ENCODE results near the gene C12orf60. TPM values are rescaled to one million over a fixed set of nuclear protein-coding genes. Genes with fewer than 3 reads are reported as not detected.
"Not testable (repeated sequence)": the region's sequence is repeated elsewhere in the genome, so short reads cannot be mapped to it uniquely, and the experiment has no call there.

C12orf60 gene
- polyA plus RNA-seq, 2 of the 4 experiments (the other 2 are of a cell fraction): 2.4 to 5.5 TPM

DNA sequence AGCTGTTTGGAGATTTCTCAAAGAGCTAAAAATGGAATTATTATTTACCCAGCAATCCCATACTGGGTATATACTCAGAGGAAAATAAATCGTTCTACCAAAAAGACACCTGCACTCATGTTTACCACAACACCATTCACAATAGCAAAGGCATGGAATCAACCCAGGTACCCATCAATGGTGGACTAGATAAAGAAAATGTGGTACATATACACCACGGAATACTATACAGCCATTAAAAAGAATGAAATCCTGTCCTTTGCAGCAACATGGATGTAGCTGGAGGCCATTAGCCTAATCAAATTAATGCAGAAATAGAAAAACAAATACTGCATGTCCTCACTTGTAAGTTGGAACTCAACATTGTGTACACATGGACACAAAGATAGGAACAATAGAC is 38.1 kb upstream of the C12orf60 start:
- ChIA-PET POLR2A (no interaction called here), CTCF (no interaction called here)
- Histone ChIP-seq H3K4me1 (peaks cover 12% of the 10 kb centered on the region; the same call in 2 of the 3 replicates), H3K4me2 (no peak overlapping the region), H3K9me3 (peaks cover 5% of the 10 kb centered on the region; the same call in 1 of the 3 replicates), H3K4me3 (no peak overlapping the region), H3K27ac (no peak overlapping the region)
- FAIRE-seq: no peak
- TF ChIP-seq EHF (CRISPR knock-in tag; IDR thresholded peaks at IDR 0.05): no peak
- TF ChIP-seq TP53 (CRISPR knock-in tag; IDR thresholded peaks at IDR 0.05): no peak
- 0 out of 2 replicates have a peak, but pooled peaks have one; percentile 32 for TF ChIP-seq CHD4 (IDR thresholded peaks at IDR 0.05; ENCODE audit: borderline replicate concordance)
- no peak for DNase-seq (ENCODE audit: low read depth in 1 of 2, low spot score in 1 of 2)
- 95% methylated on average over 2 of the region's 2 CpGs for WGBS (ENCODE audit: missing lambda C conversion rate)
- no peak for ATAC-seq

DNA sequence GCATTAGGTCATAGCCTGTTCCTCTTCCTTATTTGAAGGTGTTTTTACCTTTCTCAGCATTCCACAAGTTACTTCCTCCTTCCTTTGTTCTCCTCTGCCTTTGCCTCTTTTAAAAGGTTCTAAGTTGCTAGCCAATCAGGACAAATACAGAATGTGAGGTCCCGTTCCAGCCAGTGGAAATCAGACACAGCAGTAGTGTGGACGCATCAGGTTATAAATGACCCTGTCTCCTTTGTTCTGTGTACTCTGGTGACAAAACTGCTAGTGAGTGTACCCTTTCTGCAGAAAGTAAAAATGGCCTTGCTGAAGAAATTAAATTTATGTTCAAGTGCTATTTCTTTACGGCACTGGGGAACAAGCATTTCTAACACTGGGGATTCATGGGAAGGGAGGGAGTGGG is 37.5 kb upstream of the C12orf60 start:
- ATAC-seq; FAIRE-seq; DNase-seq (ENCODE audit: low read depth in 1 of 2, low spot score in 1 of 2); H3K27ac ChIP-seq; POLR2A ChIA-PET; H3K9me3 ChIP-seq; CTCF ChIA-PET; H3K4me2 ChIP-seq; H3K4me3 ChIP-seq: not testable (repeated sequence)
- WGBS (ENCODE audit: missing lambda C conversion rate): 96% methylated on average over 3 of the region's 3 CpGs
- peaks cover 12% of the 10 kb centered on the region; the same call in 2 of the 3 replicates for H3K4me1 ChIP-seq

DNA sequence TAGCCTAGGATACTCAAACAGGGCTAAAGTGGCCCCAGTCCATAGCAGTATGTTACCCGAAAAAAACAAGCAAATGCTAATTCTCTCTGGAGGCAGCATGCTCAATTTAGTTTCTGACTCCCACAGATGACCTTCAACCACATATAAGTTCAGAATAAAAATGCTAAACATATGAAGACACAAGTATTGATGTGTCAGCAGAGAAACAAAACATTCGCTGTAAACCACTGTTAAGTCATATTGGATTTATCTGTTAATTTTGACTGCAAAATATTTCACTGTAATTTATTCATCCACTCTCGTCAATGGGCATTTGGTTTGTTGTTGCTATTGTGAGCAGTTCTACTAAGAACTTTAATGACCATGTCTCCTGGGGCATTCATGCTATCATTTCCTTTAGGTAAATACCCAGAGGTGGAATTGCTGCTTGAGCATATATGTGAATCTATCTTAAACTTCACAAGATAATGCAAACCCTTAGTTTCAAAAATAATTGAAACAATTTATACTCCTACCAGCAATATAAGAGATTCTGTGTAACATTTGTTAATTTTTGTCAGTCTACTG is 36.7 kb upstream of the C12orf60 start:
- ChIA-PET CTCF (no interaction called here), POLR2A (no interaction called here)

DNA sequence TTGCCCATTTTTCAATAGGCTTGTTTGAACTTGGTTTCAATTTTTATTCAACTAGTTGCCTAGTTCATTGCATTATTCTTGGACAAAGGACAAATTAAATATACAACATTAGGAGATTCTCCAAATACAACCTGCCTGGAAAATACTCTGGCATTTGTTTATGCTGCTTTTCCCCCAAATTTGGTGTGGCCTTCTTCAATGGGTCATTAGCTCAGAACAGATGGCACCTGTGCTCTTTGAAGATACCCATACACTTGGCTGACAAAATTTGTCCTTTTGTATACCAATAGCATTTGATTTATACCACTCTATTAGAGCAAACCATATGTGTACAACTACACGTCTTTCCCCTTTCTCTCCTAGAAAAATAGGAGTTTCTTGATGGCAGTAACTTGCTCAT is 35.9 kb upstream of the C12orf60 start:
- TF ChIP-seq RCOR1 (IDR thresholded peaks at IDR 0.05; ENCODE audit: low read depth, low read length): no peak
- no peak for TF ChIP-seq RAD21 (conservative IDR thresholded peaks at IDR 0.05 in 1 of 2, IDR thresholded peaks at IDR 0.05 in 1 of 2)
- no peak for TF ChIP-seq FOSB (CRISPR knock-in tag; IDR thresholded peaks at IDR 0.05)
- TF ChIP-seq, protein P1, sequence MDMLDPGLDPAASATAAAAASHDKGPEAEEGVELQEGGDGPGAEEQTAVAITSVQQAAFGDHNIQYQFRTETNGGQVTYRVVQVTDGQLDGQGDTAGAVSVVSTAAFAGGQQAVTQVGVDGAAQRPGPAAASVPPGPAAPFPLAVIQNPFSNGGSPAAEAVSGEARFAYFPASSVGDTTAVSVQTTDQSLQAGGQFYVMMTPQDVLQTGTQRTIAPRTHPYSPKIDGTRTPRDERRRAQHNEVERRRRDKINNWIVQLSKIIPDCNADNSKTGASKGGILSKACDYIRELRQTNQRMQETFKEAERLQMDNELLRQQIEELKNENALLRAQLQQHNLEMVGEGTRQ (IDR thresholded peaks at IDR 0.05): no peak
- no peak for TF ChIP-seq POLR2A (IDR thresholded peaks at IDR 0.05; ENCODE audit: low read length)
- no peak for TF ChIP-seq CHD2 (IDR thresholded peaks at IDR 0.05; ENCODE audit: low read length, partially characterized antibody)
- TF ChIP-seq CEBPB (IDR thresholded peaks at IDR 0.05): no peak
- no peak for TF ChIP-seq TP53 (CRISPR knock-in tag; IDR thresholded peaks at IDR 0.05)
- no peak for TF ChIP-seq ZFP36 (IDR thresholded peaks at IDR 0.05; ENCODE audit: borderline replicate concordance, partially characterized antibody)
- CTCF ChIA-PET: no interaction called here
- peaks cover 18% of the 10 kb centered on the region for H3K4me1 ChIP-seq
- peak overlapping the region; percentile 71; the same call in 1 of the 3 replicates for H3K4me2 ChIP-seq
- no peak overlapping the region for H3K4me3 ChIP-seq
- no peak overlapping the region for H3K27ac ChIP-seq
- FAIRE-seq (no peak), DNase-seq (ENCODE audit: low read depth in 1 of 2, low spot score in 1 of 2) (no peak), ATAC-seq (no peak)
- H3K9me3 ChIP-seq: no peaks in the 10 kb centered on the region; the same call in 2 of the 3 replicates
- POLR2A ChIA-PET: no interaction called here
- WGBS (ENCODE audit: missing lambda C conversion rate): 78% methylated on average over 1 of the region's 1 CpG

More for the DNA sequence above, 36.7 kb upstream of the C12orf60 start:
- Histone ChIP-seq H3K4me1 (peaks cover 14% of the 10 kb centered on the region), H3K4me2 (no peak overlapping the region), H3K27ac (no peak overlapping the region), H3K4me3 (no peak overlapping the region), H3K9me3 (no peaks in the 10 kb centered on the region; the same call in 2 of the 3 replicates)
- no peak for FAIRE-seq
- WGBS (ENCODE audit: missing lambda C conversion rate): 90% methylated on average over 3 of the region's 3 CpGs
- DNase-seq (ENCODE audit: low read depth in 1 of 2, low spot score in 1 of 2): no peak
- peak; percentile 23 for TF ChIP-seq MAFK (IDR thresholded peaks at IDR 0.05; ENCODE audit: partially characterized antibody)
- TF ChIP-seq EHF (CRISPR knock-in tag; IDR thresholded peaks at IDR 0.05): no peak
- TF ChIP-seq CHD4 (IDR thresholded peaks at IDR 0.05; ENCODE audit: borderline replicate concordance): no peak
- TF ChIP-seq FOSB (CRISPR knock-in tag; IDR thresholded peaks at IDR 0.05): 0 out of 2 replicates have a peak, but pooled peaks have one; percentile 30
- ATAC-seq: no peak

DNA sequence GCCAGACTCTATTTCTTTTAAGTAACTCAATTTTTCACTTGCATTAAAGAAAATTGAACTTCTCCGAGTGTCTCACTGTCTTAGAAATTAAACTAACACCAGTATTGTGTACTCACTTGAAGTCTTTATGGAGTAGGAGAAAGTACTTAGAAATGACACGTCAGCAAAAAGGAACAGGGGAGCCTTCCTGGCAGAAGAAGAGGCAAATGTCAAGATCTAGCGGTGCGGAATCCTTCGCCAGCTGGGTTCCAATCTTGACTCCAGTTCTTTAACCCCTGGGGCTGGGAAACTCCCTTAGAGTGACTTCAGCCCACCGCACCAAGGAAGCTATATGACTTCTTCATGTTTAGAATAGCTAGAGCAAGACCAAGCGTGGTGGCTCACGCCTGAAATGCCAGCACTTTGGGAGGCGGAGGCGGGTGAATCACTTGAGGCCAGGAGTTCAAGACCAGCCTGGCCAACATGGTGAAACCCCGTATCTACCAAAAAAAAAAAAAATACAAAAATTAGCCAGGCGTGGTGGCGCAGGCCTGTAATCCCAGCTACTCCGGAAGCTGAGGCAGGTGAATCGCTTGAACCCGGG is 34.6 kb upstream of the C12orf60 start:
- Histone ChIP-seq H3K27ac (peak overlapping the region; percentile 88 to 97), H3K4me2 (peak overlapping the region; percentile 71), H3K9me3 (no peaks in the 10 kb centered on the region; the same call in 2 of the 3 replicates), H3K4me3 (peak overlapping the region; percentile 79), H3K4me1 (peaks cover 18% of the 10 kb centered on the region)
- FAIRE-seq (no peak), DNase-seq (ENCODE audit: low read depth in 1 of 2, low spot score in 1 of 2) (peak in 1 of 2 experiments; percentile 33), ATAC-seq (no peak)
- no peak for TF ChIP-seq RARB (CRISPR knock-in tag; IDR thresholded peaks at IDR 0.05)
- TF ChIP-seq, protein P2, sequence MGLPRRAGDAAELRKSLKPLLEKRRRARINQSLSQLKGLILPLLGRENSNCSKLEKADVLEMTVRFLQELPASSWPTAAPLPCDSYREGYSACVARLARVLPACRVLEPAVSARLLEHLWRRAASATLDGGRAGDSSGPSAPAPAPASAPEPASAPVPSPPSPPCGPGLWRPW (IDR thresholded peaks at IDR 0.05): no peak
- TF ChIP-seq RCOR1 (IDR thresholded peaks at IDR 0.05; ENCODE audit: low read depth, low read length): no peak
- TF ChIP-seq, protein P3, sequence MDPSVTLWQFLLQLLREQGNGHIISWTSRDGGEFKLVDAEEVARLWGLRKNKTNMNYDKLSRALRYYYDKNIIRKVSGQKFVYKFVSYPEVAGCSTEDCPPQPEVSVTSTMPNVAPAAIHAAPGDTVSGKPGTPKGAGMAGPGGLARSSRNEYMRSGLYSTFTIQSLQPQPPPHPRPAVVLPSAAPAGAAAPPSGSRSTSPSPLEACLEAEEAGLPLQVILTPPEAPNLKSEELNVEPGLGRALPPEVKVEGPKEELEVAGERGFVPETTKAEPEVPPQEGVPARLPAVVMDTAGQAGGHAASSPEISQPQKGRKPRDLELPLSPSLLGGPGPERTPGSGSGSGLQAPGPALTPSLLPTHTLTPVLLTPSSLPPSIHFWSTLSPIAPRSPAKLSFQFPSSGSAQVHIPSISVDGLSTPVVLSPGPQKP (IDR thresholded peaks at IDR 0.05; ENCODE audit: low read depth, low read length): no peak
- TF ChIP-seq KDM5A (IDR thresholded peaks at IDR 0.05): no peak
- TF ChIP-seq, protein P4, sequence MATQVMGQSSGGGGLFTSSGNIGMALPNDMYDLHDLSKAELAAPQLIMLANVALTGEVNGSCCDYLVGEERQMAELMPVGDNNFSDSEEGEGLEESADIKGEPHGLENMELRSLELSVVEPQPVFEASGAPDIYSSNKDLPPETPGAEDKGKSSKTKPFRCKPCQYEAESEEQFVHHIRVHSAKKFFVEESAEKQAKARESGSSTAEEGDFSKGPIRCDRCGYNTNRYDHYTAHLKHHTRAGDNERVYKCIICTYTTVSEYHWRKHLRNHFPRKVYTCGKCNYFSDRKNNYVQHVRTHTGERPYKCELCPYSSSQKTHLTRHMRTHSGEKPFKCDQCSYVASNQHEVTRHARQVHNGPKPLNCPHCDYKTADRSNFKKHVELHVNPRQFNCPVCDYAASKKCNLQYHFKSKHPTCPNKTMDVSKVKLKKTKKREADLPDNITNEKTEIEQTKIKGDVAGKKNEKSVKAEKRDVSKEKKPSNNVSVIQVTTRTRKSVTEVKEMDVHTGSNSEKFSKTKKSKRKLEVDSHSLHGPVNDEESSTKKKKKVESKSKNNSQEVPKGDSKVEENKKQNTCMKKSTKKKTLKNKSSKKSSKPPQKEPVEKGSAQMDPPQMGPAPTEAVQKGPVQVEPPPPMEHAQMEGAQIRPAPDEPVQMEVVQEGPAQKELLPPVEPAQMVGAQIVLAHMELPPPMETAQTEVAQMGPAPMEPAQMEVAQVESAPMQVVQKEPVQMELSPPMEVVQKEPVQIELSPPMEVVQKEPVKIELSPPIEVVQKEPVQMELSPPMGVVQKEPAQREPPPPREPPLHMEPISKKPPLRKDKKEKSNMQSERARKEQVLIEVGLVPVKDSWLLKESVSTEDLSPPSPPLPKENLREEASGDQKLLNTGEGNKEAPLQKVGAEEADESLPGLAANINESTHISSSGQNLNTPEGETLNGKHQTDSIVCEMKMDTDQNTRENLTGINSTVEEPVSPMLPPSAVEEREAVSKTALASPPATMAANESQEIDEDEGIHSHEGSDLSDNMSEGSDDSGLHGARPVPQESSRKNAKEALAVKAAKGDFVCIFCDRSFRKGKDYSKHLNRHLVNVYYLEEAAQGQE (IDR thresholded peaks at IDR 0.05): no peak
- peak; percentile 97 for TF ChIP-seq MAFK (IDR thresholded peaks at IDR 0.05; ENCODE audit: partially characterized antibody)
- CTCF ChIA-PET: interaction anchor here (0.7 to 3.6 kb wide), 13 partner anchors 9 to 531 kb away, joined by 3 to 21 read pairs (median 6); partner anchors contain the start of gene RERG
- 74% methylated on average over 16 of the region's 16 CpGs for WGBS (ENCODE audit: missing lambda C conversion rate)
- POLR2A ChIA-PET: interaction anchor here (0.6 to 3.1 kb wide), 9 partner anchors 10 to 1513 kb away, joined by 3 to 68 read pairs (median 4); partner anchors contain the start of genes ATF7IP, C12orf60 and WBP11
